IPS-18a (cell line): ENCODE results near the gene MSH5.
A peak's percentile ranks its signal among the peaks of the same experiment; 100 is the strongest.
"Not testable (repeated sequence)": the region's sequence is repeated elsewhere in the genome, so short reads cannot be mapped to it uniquely, and the experiment has no call there.

Experiments used
- H3K27ac ChIP-seq: one replicate; pipeline ENCODE4 v1.5.1; 2013; ENCODE audit warnings: low read length
- H3K27me3 ChIP-seq: one replicate; pipeline ENCODE4 v1.6.1; 2013; ENCODE audit warnings: mild to moderate bottlenecking, low read length; ENCODE audit not compliant: control insufficient read depth, insufficient read depth
- H3K36me3 ChIP-seq: one replicate; pipeline ENCODE4 v1.6.1; 2013; ENCODE audit warnings: low read depth, low read length; ENCODE audit not compliant: control insufficient read depth
- H3K4me1 ChIP-seq: one replicate; pipeline ENCODE4 v1.6.1; 2013; ENCODE audit warnings: low read depth, low read length; ENCODE audit not compliant: control insufficient read depth
- H3K4me3 ChIP-seq: one replicate; pipeline ENCODE4 v1.5.1; 2013; ENCODE audit warnings: low read length
- H3K9ac ChIP-seq: one replicate; pipeline ENCODE4 v1.6.1; 2013; ENCODE audit warnings: mild to moderate bottlenecking, low read length, moderate library complexity
- H3K9me3 ChIP-seq: one replicate; pipeline ENCODE4 v1.6.1; 2013; ENCODE audit warnings: low read depth, low read length; ENCODE audit not compliant: control insufficient read depth

The MSH5 gene

GRCh38 chr6:31702819-31703716, 36.7 kb upstream of the MSH5 start, which contains the start of gene ABHD16A:
ABHD16A (minus strand) TSS chr6:31703324; CDS start chr6:31703281, 43 bp downstream.
- Histone ChIP-seq H3K4me3 (peak within 1 kb of the TSS; percentile 97), H3K4me1 (no peaks in the 10 kb centered on the region), H3K9me3 (no peaks in the 10 kb centered on the region), H3K27ac (peak within 1 kb of the TSS; percentile 78), H3K9ac (peak within 1 kb of the TSS; percentile 91), H3K36me3 (no peaks in the 10 kb centered on the region), H3K27me3 (no peaks in the 10 kb centered on the region)

- no peaks in the 10 kb centered on the region for H3K36me3 ChIP-seq
- no peak overlapping the region for H3K9ac ChIP-seq
- H3K27ac ChIP-seq = no peak overlapping the region
- H3K4me3 ChIP-seq = no peak overlapping the region
- no peaks in the 10 kb centered on the region for H3K27me3 ChIP-seq
- H3K9me3 ChIP-seq = no peaks in the 10 kb centered on the region
- no peaks in the 10 kb centered on the region for H3K4me1 ChIP-seq
These were observed 33.9 kb upstream of the MSH5 start for GRCh38 chr6:31705931-31706330.

- Histone ChIP-seq H3K27ac (no peak within 1 kb of the TSS), H3K4me1 (no peaks in the 10 kb centered on the region), H3K4me3 (no peak within 1 kb of the TSS), H3K9me3 (no peaks in the 10 kb centered on the region), H3K9ac (no peak within 1 kb of the TSS), H3K27me3 (no peaks in the 10 kb centered on the region), H3K36me3 (no peaks in the 10 kb centered on the region)
These were observed 33.2 kb upstream of the MSH5 start, which contains the start of gene LY6G6F for GRCh38 chr6:31706599-31706998. LY6G6F (plus strand) TSS chr6:31706866; CDS start chr6:31706907, 41 bp downstream.

GRCh38 chr6:31707701-31708100, 32.1 kb upstream of the MSH5 start:
- no peaks in the 10 kb centered on the region for H3K36me3 ChIP-seq
- no peak overlapping the region for H3K4me3 ChIP-seq
- no peaks in the 10 kb centered on the region for H3K9me3 ChIP-seq
- H3K4me1 ChIP-seq = no peaks in the 10 kb centered on the region
- H3K27me3 ChIP-seq = no peaks in the 10 kb centered on the region
- H3K27ac ChIP-seq = no peak overlapping the region
- no peak overlapping the region for H3K9ac ChIP-seq

GRCh38 chr6:31708224-31708623, 31.6 kb upstream of the MSH5 start:
- no peak overlapping the region for H3K27ac ChIP-seq
- H3K27me3 ChIP-seq = no peaks in the 10 kb centered on the region
- H3K9ac ChIP-seq = no peak overlapping the region
- H3K36me3 ChIP-seq = no peaks in the 10 kb centered on the region
- H3K4me3 ChIP-seq = no peak overlapping the region
- no peaks in the 10 kb centered on the region for H3K4me1 ChIP-seq
- H3K9me3 ChIP-seq = no peaks in the 10 kb centered on the region

GRCh38 chr6:31709157-31709556, 30.6 kb upstream of the MSH5 start:
- not testable (repeated sequence) for H3K27me3 ChIP-seq, H3K4me1 ChIP-seq, H3K4me3 ChIP-seq, H3K9ac ChIP-seq, H3K36me3 ChIP-seq, H3K9me3 ChIP-seq, H3K27ac ChIP-seq

GRCh38 chr6:31710523-31711219, 29.1 kb upstream of the MSH5 start:
- Histone ChIP-seq H3K4me3 (no peak overlapping the region), H3K9me3 (no peaks in the 10 kb centered on the region), H3K27me3 (no peaks in the 10 kb centered on the region), H3K9ac (no peak overlapping the region), H3K27ac (no peak overlapping the region), H3K4me1 (peaks cover 20% of the 10 kb centered on the region), H3K36me3 (no peaks in the 10 kb centered on the region)

- Histone ChIP-seq H3K4me1 (peaks cover 20% of the 10 kb centered on the region), H3K9ac (no peak overlapping the region), H3K27ac (no peak overlapping the region)
These were observed 28.6 kb upstream of the MSH5 start for GRCh38 chr6:31711233-31711632.

GRCh38 chr6:31712296-31712695, 27.5 kb upstream of the MSH5 start:
- Histone ChIP-seq H3K27ac (no peak overlapping the region), H3K4me1 (peaks cover 21% of the 10 kb centered on the region), H3K9ac (no peak overlapping the region), H3K27me3 (no peaks in the 10 kb centered on the region), H3K4me3 (no peak overlapping the region), H3K36me3 (no peaks in the 10 kb centered on the region), H3K9me3 (no peaks in the 10 kb centered on the region)

More at GRCh38 chr6:31711233-31711632, 28.6 kb upstream of the MSH5 start:
- no peak overlapping the region for H3K4me3 ChIP-seq
- H3K36me3 ChIP-seq = no peaks in the 10 kb centered on the region
- no peaks in the 10 kb centered on the region for H3K27me3 ChIP-seq
- no peaks in the 10 kb centered on the region for H3K9me3 ChIP-seq

- Histone ChIP-seq H3K36me3 (no peaks in the 10 kb centered on the region), H3K9me3 (no peaks in the 10 kb centered on the region), H3K9ac (no peak overlapping the region), H3K4me1 (peaks cover 33% of the 10 kb centered on the region), H3K27me3 (no peaks in the 10 kb centered on the region), H3K4me3 (no peak overlapping the region), H3K27ac (no peak overlapping the region)
These were observed 26.3 kb upstream of the MSH5 start for GRCh38 chr6:31713465-31713864.

GRCh38 chr6:31713991-31714684, 25.7 kb upstream of the MSH5 start:
- Histone ChIP-seq H3K27me3 (no peaks in the 10 kb centered on the region), H3K4me3 (peak overlapping the region; percentile 21), H3K27ac (no peak overlapping the region), H3K4me1 (peaks cover 38% of the 10 kb centered on the region), H3K9ac (peak overlapping the region; percentile 9), H3K36me3 (no peaks in the 10 kb centered on the region), H3K9me3 (no peaks in the 10 kb centered on the region)
